GM19324 (cell line): ENCODE results near the gene TCF15.

ENCODE experiments used
- ATAC-seq: cut with Tn5 transposase; IDR thresholded peaks from one replicate; pipeline ENCODE4 v1.9.1; 2021; ENCODE audit warnings: mild to moderate bottlenecking, moderate library complexity; ENCODE audit not compliant: unreplicated experiment, low FRiP score

TCF15 gene

DNA sequence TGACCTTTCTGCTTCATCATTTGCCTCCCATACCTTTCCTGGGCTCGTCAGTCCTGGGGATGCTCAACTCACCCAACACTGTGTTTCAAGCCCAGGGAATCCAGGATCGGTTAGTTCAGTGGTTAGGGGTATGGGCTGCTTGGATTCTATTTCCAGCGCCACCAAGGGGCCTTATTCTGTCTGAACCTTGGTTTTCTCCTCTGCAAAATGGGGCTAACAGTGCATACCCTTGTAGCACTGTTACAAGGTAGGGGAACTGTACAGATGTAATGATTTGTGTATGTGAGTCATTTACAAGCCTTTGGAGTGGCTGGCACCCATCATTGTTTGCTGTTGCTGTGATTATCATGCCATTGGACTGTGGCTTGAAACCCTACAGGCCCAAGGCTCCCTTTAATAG is 52.0 kb downstream of the TCF15 start:
- no peak for ATAC-seq

DNA sequence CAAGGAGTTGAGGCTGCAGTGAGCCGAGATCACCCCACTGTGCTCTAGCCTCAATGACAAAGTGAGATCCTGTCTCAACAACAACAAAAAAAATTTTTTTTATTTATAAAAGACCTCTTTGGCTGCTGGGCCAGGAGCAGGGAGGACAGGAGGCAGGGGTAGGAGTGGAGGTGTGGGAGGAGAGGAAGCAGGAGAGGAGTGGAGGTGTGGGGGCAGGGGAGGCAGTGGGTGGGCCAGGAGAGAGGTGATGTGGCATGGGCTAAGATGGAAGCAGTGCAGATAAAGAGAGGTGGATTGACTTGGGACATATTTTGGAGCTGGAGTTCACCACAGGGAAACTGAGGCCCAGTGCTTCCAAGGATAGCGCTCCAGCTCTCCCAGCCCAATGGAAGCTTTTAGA is 53.1 kb downstream of the TCF15 start:
- ATAC-seq: no peak

DNA sequence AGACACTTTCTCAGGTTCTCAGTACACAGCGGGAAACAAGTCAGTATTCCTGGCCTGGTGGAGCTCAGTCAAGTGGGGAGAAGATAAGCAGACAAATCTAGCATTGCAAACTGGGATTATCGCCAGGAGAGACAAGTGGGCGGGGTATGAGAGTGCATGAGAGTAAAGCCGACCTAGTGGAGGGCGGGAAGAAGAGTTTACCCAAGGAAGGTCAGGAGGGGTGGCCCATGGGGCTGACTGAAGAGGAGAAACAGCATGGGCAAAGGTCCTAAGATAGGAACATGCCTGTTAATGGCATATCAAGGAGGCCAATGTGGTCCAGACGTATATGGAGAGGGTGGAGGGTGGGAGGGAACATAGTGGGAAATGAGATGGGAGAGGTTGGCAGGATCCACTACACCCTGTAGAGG is 54.1 kb downstream of the TCF15 start:
- ATAC-seq: no peak
